AML-193 (cell line): ENCODE results near the gene MARCHF10.

Source experiments
- DNase-seq, 2 experiments: peaks; one replicate each; lab custom pipeline; 2025; lab: John Stamatoyannopoulos, UW

The MARCHF10 gene

DNA sequence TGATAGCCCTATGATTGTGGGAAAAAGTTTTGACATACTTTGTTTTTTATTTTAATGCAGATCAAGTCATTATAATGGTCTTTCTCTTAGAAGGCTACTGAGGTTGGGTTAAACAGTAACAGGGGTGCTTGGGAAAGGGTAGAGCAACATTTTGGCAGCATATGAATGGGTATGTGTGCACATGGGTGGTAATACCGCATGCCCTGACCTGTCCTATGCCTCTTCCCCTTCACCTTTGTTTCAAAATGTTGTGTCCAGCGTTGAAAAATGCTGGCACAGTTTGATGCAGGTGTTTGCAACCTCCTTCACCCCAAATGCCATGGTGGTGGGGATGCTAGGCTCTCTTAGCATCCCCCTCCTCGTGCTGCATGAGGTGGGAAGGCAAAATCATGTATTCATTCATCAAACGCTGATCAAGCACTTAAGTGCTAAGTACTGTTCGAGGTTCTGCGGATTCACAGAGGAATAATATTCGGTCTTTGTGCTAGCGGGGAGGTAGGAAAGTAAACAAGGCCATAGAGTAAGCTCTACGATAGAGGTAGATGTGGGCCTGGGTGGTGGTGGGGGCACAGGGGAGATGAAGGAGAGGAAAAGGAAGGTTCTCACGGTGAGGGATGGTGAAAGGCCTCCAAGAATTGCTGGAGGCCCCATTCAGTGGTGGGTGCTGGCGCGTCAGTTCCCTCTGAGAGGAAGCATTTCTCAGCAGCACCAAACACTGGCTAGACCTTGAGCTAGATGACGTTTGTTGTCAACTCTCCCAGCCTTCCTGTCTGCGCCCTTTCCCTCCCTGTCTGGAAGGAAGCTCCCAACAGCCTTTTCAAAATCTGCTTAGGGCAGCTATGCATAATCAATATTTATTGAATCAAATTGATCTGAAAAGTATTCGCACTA is 13.3 kb upstream of the MARCHF10 start:
- no peak for DNase-seq

DNA sequence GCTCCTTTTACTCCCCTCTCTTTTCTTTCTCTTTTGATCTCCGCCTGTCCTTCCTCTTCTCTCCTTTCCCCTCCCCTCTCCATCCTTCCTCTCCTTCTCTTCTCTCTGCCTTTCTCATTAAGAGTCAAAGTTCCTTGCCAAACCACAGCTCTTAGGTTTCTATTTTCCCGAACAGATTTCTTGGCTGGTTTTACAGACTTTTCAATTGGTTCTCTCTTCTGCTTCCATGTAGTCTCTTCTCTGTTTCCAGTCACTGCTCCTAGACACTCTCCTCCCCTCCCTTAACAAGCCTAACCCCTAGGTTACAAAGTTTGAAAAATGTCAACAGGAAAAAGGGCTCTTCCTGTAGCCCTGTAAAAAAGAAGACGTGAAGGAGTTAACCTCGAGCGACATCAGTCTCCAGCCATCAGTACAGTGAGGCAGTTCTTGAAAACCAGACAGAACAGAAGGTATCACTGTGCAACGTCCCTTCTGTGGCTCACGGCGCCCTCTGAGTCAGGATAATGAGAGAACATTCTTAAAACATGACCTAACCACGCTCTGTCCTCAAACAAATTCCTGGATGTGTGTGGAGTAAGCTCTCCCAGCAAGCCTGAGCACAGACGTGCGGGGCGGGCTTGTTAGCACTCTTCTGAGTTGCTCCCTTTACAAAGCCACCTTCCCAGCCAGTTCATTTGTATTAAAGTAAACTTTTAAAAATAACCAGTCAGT is 11.6 kb upstream of the MARCHF10 start:
- DNase-seq, result no peak

DNA sequence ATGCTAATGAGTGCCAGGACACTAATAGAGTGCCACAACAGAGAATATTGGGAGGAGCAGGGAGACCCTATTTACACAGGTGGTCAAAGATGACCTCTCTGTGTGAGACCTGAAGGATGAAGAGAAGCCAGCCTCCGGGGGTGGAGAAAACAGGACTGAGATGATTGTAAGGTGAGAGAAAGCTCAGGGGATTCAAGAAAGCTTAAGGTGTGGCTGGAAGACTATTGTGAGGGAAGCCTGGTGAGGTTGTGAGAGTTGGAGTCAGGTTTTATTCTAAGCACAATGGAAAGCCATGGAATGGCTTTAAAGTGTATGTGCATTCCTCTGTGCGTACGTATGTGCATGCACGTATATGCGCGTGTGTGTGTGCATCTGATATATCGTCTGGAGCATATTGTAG is 10.4 kb upstream of the MARCHF10 start:
- no peak for DNase-seq

DNA sequence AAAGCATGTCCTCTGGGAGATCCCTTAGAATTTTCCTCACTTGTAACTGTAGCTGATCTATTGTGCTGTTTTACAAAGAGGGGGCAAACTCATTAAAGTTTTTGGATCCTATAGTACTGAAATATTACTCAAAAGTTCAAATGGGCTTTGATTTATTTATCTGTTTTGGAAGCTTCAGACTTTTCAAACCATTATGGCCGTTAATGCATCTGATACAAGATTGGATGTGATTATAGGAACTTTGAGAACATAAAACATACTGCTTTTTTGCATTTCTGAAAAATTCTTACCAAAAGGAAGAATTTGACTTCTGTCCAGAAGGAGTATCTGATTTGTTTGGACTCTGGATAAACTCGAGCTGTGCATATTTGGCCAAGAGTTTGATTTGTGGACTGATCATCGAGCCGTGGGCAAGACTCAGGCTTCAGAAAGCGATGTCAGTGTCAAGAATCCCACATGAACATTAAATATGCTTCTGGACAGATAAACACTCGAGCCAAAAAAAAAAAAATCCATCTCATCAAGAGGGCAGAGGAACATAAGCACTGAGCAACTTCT is 8.2 kb upstream of the MARCHF10 start:
- DNase-seq, result no peak

DNA sequence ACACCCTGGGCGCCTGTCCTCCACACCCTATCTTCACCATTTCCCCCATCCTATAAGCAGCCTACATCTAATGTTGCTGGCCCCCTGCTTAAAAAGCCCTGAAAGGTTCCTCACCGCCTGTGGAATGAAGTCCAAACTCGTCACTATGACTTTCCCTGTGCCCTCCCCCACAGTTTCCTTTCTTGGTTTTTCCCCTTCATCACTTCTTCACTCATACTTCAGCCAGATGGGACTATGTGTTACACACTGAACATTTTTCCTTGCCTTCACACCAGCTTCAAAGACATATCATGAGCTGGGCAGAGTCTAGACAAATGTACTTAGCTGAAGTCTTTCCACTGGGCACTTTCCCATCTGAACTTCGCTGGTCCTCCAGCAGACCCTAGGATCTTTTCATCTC is 1.5 kb upstream of the MARCHF10 start:
- DNase-seq, result no peak

DNA sequence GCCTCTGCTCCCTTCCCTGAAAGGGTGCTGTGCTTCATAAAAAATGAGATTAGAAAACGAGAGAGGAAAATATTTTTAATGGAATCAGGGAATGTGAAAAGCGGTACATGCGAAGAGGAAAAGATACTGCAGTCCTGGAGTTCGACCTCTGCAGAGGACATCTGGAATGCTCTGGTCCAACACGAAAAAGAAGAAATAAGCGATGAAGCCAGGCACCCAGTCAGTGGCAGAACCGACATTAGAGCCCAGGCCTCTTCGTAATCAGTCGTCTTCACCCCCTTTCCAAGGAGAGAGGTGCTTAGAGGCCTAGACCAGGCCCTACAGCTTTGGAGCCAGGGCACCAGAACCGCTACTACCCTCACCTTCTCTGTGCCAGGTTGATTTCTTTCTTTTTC is 459 bp upstream of the MARCHF10 start:
- DNase-seq, result no peak

DNA sequence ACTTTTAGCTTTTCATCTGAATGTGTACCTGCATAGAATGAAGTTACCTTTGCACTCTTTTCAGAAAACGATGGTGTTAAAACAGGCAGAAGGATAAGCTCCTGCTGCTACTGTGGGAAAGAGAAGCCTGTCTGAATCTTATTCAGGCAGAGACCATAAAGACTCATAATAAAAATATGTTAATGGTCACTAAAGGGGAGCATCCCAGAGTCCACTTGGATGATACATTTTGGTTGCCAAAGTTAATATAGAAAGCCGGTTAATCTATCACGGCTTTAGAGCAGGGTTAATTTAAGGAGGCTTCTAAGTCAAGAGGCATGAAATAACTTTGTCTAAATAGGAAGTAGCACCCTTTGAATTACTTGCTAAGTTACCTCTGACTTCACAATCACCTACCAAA is 2.9 kb downstream of the MARCHF10 start:
- no peak for DNase-seq

DNA sequence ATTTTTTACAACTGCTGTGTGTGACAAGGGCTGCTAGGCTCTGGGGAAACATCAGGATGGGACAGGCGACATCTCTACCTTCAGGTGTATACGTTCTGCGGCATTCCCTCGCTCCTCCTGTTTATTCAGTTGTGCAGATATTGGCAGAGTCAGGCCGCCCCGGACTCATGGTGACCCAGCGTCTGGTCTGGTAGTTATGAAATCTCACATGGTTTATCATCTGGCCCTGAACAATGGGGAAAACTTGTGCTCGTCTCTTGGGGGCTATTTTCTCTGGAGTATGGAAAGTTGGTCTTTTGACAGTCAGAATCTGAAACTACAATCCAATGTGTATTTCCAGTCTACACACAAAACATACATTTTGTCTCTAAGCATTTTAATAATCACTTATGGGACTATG is 3.3 kb downstream of the MARCHF10 start:
- DNase-seq, result no peak

DNA sequence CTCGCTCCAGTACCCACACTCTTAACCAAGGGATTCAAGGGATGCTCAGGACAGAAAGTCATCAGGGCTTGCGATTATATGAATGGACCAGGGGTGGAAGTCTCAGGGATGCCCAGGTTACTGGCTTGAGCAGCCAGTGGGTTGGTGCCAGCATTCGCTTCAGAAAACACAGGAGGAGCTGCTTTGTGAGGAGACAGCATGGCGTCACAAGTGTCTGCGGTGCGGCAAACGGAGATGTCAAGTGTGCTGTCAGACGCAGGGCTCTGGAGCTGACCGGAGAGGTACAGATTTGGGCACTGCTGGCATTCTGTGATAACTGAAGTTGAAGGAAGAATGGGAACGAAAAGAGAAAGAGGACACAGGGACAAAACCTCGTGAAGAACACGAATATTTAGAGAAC is 4.1 kb downstream of the MARCHF10 start:
- no peak for DNase-seq

DNA sequence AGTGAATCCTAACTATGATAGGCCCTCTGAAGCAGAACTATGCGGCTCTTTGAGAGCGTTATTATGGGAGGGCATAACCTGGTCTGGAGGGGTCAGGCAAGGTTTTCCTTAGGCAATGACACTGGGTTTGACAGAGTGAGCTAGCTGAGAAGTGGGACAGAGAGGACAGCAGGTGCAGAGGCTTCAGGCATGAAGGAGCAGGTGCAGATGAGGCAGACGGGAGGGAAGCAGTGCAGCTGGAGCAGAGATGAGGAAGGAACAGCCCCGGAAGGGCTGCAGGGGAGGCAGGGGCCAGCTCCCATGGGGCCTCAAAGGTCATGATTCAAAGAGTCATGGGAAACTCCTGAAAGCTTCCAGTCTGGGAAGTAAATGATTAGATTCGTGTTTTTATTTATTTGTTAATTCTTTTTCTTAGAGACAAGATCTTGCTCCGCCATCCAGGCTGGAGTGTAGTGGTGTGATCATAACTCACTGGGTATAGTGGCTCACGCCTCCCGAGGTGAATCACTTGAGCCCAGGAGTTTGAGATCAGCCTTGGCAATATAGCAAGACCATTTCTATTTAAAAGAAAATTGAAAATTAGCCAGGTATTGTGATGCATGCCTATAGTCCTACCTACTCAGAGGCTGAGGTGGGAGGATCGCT is 5.4 kb downstream of the MARCHF10 start:
- DNase-seq, result no peak

DNA sequence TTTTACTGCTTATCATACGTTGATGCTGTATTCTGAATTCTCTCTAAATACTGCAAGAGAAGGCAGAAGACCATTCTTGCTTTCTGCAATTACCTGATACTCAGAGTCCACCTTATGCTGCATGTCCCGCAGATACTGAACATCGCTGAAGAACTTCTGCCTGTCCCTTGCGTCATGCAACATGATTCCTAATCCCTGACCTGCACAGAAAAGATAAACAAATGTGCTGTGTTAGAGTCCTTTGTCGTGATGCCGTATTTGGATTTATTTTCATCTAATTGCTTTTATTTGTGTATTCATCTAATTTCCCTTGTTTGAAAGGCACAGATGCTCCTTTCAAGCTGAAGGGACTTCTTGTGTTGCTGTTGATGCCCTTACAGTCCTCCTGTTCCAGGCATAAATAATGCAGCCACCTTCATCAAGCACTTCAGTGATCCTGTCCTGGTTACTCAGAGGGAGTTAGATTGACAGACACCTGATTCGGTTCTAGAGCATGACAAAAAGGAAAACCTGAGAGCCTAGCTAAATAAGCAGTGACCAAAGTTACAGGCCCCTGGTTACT is 6.5 kb downstream of the MARCHF10 start:
- no peak for DNase-seq

DNA sequence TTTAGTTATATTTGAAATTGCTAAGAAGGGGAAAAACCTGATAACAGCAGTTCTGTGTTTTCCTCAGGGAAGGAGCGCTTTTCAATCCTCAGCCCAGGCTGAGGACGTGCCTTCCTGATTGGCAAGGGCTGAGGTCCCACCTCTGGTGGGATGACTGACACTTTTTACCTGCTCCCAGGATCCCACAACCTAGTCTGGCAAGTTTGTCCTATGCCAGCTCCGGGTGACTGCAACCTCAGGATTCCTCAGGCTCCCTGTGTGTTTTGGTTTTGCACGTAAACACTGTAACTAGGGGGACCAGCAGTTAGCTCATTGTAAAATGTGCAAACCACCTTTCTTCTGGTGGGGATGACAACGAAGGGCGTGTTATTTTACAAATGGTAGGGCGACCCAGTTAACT is 7.5 kb downstream of the MARCHF10 start:
- DNase-seq, result no peak

DNA sequence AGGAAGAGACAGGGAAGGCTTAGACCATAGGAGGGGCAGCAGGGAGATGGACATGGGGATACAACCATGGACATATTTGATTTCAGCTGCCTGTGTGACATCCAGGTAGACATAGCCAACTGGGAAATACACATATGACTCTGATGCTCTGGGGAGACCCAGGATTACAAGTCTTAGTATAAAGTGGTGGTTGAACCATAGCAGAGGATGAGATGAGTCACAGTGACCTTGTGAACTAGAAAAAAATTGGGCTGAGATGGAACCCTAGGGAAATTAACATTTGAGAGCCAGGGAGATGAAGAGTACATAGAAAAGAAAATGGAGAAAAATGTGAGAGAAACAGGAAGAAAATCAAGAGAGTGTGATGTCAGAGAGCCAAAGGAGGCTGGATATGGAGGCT is 10.2 kb downstream of the MARCHF10 start:
- no peak for DNase-seq

DNA sequence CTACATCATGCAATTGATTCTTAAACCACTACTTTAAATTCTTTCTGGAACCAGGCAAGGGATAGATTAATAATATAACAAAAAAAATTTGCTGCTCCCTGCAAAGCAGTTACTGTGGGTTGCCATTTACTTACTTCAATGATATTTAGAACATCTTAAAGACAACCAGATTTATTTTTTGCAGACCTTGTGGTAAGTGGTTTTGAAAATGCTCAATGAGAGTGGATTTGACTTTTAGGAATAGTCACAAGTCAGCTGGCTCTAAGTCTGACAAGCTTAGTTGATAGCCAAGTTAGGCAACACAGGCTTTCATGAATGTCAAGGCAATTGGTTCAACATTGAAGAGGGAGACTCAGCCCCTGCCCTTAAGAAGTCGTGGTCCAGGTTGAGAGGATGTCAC is 11.8 kb downstream of the MARCHF10 start:
- no peak for DNase-seq

DNA sequence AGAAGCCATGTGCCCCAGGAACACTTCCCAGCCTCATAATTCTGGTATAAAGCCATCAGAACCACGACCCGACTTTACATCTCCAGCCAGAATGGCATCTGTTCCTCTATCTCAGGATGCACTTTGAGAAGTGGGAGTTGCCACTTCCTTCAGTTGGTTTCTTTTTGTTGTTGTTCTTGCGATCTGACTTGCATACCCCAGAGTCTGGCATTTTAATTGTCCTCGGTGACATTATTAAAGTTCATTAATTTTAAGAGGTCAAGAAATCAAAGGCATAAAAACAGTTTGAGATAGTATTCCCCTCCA is 13.5 kb downstream of the MARCHF10 start:
- no peak for DNase-seq

DNA sequence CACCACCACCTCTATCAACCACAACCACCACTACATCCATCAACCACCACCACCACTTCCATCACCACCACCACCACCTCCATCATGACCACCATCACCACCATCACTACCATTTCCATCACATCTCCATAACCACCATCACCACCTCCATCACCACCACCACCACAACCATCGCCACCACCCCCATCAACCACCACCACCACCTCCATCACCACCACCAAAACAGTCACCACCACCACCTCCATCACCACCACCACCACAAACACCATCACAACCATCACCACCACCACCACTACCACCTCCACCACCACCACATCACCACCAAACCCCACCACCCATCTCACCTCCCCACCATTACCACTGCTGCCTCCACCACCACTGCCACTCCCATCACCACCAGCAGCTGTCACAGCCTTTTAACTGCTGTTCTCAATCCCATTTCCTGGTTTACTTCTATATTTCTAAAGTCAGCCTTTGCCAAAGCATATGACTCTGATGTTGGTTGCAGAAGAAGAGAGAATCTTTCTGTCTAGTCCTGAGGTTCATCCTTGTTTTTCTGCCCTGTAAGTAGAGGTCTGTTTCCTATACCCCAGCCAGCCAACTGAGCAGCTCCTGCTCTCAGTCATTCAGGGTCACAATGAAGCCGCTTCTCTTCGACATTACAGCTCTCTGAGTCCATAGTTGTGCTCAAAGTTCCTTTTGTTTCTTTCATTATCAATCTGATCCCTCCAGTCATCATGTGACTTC is 14.0 kb downstream of the MARCHF10 start:
- DNase-seq, result no peak

DNA sequence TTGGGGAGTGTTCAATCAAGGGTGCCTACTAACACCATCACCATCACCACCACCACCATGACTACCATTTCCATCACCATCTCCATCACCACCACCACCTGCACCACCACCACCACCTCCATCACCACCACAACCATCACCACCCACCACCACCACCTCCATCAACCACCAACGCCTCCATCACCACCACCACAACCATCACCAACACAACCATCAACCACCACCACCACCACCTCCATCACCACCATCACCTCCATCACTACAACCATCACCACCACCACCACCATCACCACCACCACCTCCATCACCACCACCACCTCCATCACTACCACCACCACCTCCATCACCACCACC is 15.7 kb downstream of the MARCHF10 start:
- no peak for DNase-seq

DNA sequence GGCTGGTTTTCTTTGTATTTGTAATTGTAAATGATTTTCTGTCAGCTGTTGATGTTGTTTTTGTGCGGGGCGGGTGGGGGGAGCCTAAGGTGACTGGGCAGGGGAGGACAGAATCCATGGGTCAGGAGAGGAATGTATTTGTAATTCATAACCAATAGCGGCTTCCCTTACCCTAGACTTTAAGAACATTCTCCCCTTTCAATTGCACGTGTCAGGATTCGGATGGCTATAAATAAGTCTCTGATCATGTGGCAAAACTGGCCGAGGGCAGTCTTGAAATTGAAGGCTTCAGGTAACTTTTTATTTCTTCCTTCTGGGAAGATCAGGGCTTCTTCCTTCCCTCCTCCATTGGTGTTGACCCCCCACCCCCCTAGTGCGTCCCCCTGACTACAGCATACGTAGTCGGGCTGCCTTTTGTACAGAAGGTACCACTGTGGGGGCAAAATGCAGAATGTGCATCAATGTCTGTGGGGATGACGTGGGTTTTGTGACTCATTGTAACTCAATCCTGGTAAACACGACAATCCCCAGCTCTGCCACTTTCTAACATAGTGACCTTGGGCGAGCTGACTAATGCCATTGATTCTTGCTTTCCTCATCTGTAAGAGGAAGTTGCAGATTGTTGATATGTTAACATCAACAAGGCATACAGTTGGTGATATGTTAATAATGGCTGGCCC is 16.2 kb downstream of the MARCHF10 start:
- DNase-seq, result no peak

DNA sequence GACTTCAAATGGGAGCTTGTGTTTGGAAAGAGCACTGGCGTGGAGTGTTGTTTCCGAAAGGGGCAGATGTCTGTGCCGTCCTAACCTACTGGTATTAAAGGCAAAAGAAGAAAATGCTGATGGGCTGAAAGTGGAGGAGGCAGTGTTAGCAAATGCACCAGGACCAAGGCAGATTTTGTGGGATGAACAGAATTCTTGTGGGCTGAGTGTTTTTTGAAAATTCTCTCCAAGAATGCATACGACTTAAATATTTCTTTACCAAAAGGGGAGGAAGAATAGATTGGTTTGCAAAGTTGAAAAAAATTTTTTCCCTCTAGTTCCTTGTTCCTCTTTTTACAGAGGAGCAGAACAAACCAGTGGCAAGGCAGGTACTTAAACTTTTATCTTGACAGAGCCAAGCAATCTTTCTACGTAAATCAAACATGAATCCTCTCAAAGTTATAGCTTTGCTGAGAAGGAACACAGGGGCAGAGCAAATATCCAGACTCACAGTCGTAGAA is 16.8 kb downstream of the MARCHF10 start:
- DNase-seq, result no peak

DNA sequence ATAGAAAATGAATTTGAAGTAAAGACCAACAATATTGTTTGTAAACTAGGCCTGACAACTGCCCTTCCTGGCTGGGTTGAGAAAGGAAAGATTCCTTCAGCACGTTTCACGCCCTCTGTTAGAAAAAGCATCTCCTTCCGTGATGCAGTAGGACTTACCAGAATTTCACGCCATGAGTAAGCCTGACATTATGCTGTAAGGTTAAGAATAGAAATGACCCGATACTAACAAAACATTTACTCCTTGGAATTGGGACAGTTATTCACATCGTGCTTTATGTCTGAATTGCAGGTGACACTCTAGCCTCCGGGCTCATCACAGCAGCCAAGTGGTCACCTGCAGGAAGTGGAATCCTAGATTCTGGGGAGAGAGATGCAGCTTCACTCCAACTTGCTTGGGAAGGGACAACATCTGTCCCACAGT is 17.5 kb downstream of the MARCHF10 start:
- DNase-seq, result no peak

DNA sequence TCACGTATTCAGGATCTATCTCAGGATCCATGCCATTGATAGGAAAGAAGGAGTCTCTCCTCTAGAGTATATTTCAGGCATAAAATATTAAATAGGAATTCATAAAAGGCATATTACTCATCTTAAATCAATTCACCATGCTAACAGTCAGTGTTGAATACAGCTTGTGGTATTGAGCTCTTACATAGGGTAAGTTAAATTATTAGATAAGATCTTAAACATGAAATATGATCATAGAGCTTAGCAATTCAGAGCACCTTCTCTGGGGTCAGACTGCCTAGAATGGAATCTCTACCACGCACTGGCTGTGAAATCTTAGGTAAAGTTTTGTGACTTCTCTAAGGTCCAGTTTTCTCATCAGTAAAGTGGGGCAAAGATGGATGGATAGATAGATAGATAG is 20.7 kb downstream of the MARCHF10 start:
- DNase-seq, result no peak
